Naive thymus-derived CD4-positive, alpha-beta T cell (primary cell): ENCODE data around the gene AOPEP. TPM values are rescaled to one million over a fixed set of nuclear protein-coding genes. Genes with fewer than 3 reads are reported as not detected.

Experiments
- ATAC-seq: fragments of 150-1000 bp; cut with Tn5 transposase; 2 replicates; pipeline ENCODE4 v1.10.0; 2021; ENCODE audit warnings: mild to moderate bottlenecking, moderate library complexity
- CTCF ChIA-PET: fragments of 350-600 bp; sonication (Branson Sonifier 250); formaldehyde crosslinking; loops from one replicate; lab custom pipeline; 2021; ENCODE audit warnings: antibody characterized with exemption; lab: Charles Lee
- POLR2A ChIA-PET: fragments of 350-600 bp; sonication (Branson Sonifier 250); formaldehyde crosslinking; loops from one replicate; lab custom pipeline; 2021; ENCODE audit warnings: antibody characterized with exemption, inconsistent platforms; lab: Charles Lee
- DNase-seq, 9 donors: peaks; one replicate each; pipeline versions ENCODE4 v3.0.0 to v3.0.0-alpha.2; 2020 to 2022; ENCODE audit warnings: mixed read lengths in 1 of 9
- H3K27ac ChIP-seq: one replicate; pipeline ENCODE4 v1.7.0; 2013; ENCODE audit warnings: mild to moderate bottlenecking, low read depth, low read length, moderate library complexity
- H3K27me3 ChIP-seq, 2 donors: one replicate each; pipeline ENCODE4 v1.7.0; 2013; ENCODE audit warnings: low read length in 2 of 2, mild to moderate bottlenecking in 2 of 2, moderate library complexity in 2 of 2; ENCODE audit not compliant: control insufficient read depth in 2 of 2, insufficient read depth in 2 of 2
- H3K36me3 ChIP-seq, 3 experiments: 1 replicate in 2 of 3; 2 replicates in 1 of 3; pipeline ENCODE4 v1.7.0; 2013; ENCODE audit warnings: low read length in 3 of 3, mild to moderate bottlenecking in 3 of 3, moderate library complexity in 1 of 3; ENCODE audit not compliant: insufficient read depth in 3 of 3, control insufficient read depth in 2 of 3
- H3K4me1 ChIP-seq, 2 donors: one replicate each; pipeline ENCODE4 v1.7.0; 2013; ENCODE audit warnings: low read length in 2 of 2, mild to moderate bottlenecking in 2 of 2, moderate library complexity in 1 of 2; ENCODE audit not compliant: control insufficient read depth in 2 of 2, insufficient read depth in 2 of 2
- H3K4me3 ChIP-seq: 2 replicates; pipeline ENCODE4 v1.7.0; 2013; ENCODE audit warnings: mild to moderate bottlenecking, low read length
- H3K9me3 ChIP-seq, 3 experiments: 1 replicate in 2 of 3; 2 replicates in 1 of 3; pipeline ENCODE4 v1.7.0; 2013; ENCODE audit warnings: low read length in 3 of 3; ENCODE audit not compliant: control insufficient read depth in 2 of 3
- H3K27ac Mint-ChIP-seq, 9 donors: one replicate each; pipeline ENCODE4 v1.8.0; 2020 to 2022; ENCODE audit warnings: mixed read lengths in 9 of 9, mild to moderate bottlenecking in 8 of 9, moderate library complexity in 5 of 9, inconsistent platforms in 2 of 9
- H3K27me3 Mint-ChIP-seq, 5 donors: one replicate each; pipeline ENCODE4 v1.8.0; 2021 to 2022; ENCODE audit warnings: mixed read lengths in 5 of 5, mild to moderate bottlenecking in 1 of 5
- H3K36me3 Mint-ChIP-seq, 5 donors: one replicate each; pipeline ENCODE4 v1.8.0; 2020 to 2022; ENCODE audit warnings: mixed read lengths in 5 of 5, mild to moderate bottlenecking in 3 of 5, inconsistent platforms in 1 of 5
- H3K4me1 Mint-ChIP-seq, 7 donors: one replicate each; pipeline ENCODE4 v1.8.0; 2020 to 2022; ENCODE audit warnings: mixed read lengths in 7 of 7, mild to moderate bottlenecking in 3 of 7, inconsistent platforms in 1 of 7
- H3K4me3 Mint-ChIP-seq, 10 donors: one replicate each; pipeline ENCODE4 v1.8.0; 2020 to 2022; ENCODE audit warnings: mild to moderate bottlenecking in 10 of 10, mixed read lengths in 10 of 10, moderate library complexity in 6 of 10, inconsistent platforms in 2 of 10
- H3K9me3 Mint-ChIP-seq, 11 donors: one replicate each; pipeline ENCODE4 v1.8.0; 2020 to 2022; ENCODE audit warnings: mixed read lengths in 11 of 11, mild to moderate bottlenecking in 4 of 11, inconsistent platforms in 1 of 11, moderate library complexity in 1 of 11
- intact Hi-C, 2 donors: fragments of 100-400 bp; cut with micrococcal nuclease; formaldehyde crosslinking; loops; one replicate each; pipeline ENCODE4 v1.15.1; 2023
- polyA plus RNA-seq, 2 donors: library from polyadenylated mRNA; unstranded; fragments of 300-500 nt; fragmentation: Illumina TruSeq; gene quantifications; one replicate each; pipeline ENCODE4 v1.2.3, GENCODE V29; 2021
- total RNA-seq, 6 experiments: library from RNA in 5 of 6; stranded (reverse) in 5 of 6; gene quantifications; 1 replicate in 5 of 6; 2 replicates in 1 of 6; pipeline ENCODE4 v1.2.3 and lab custom pipeline; 2021 to 2026

AOPEP gene
- total and polyA plus RNA-seq, 7 experiments from 2014 or later = 5.7 to 19.0 (median 13.6) TPM

DNA sequence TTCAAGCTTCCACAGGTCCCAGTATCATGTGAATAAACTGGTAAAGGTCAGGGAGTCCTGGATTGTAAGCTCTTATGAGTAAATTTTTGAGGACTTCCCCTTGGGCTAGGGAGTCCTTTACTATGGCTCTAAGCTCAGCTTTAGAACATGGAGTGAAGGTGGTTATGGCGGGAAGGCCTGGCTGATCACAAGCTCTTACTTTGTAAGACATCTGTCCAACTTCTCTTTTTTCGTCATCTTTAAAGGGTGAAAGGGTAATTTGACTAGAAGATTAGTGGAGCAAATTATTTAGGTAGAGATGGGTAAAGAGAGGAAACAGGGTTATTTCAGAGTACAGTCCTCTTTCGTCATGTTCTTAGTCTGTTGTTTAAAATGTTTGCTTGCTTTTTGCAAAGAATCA, 155.4 kb downstream of the AOPEP start:
- no peak overlapping the region for H3K27ac ChIP-seq
- H3K4me3 ChIP-seq = no peak overlapping the region
- Mint-ChIP-seq H3K4me1 (peaks cover 5 to 31% (median 12%) of the 10 kb centered on the region in 7 donors), H3K9me3 (peaks cover 0 to 3% (median 0%) of the 10 kb centered on the region in 11 donors), H3K27me3 (no peaks in the 10 kb centered on the region), H3K36me3 (peaks cover 0 to 3% (median 0%) of the 10 kb centered on the region in 5 donors), H3K4me3 (no peak overlapping the region), H3K27ac (no peak overlapping the region)
- no peaks in the 10 kb centered on the region for H3K9me3 ChIP-seq
- no peak for ATAC-seq
- H3K27me3 ChIP-seq = no peaks in the 10 kb centered on the region
- H3K4me1 ChIP-seq = peaks cover 0 to 5% of the 10 kb centered on the region in 2 donors
- no peak for DNase-seq
- H3K36me3 ChIP-seq = no peaks in the 10 kb centered on the region
- intact Hi-C loops = no loop called here
- ChIA-PET CTCF (no interaction called here), POLR2A (no interaction called here)

- Mint-ChIP-seq H3K9me3 (peaks cover 0 to 3% (median 0%) of the 10 kb centered on the region in 11 donors), H3K27me3 (no peaks in the 10 kb centered on the region), H3K27ac (no peak overlapping the region), H3K36me3 (peaks cover 0 to 5% (median 0%) of the 10 kb centered on the region in 5 donors), H3K4me3 (no peak overlapping the region), H3K4me1 (peaks cover 5 to 28% (median 8%) of the 10 kb centered on the region in 7 donors)
- H3K36me3 ChIP-seq = no peaks in the 10 kb centered on the region
- no peak for ATAC-seq
- peaks cover 0 to 5% of the 10 kb centered on the region in 2 donors for H3K4me1 ChIP-seq
- CTCF ChIA-PET = no interaction called here
- H3K27ac ChIP-seq = no peak overlapping the region
- POLR2A ChIA-PET = no interaction called here
- DNase-seq = no peak
- no peaks in the 10 kb centered on the region for H3K27me3 ChIP-seq
- intact Hi-C loops = no loop called here
- H3K9me3 ChIP-seq = no peaks in the 10 kb centered on the region
- no peak overlapping the region for H3K4me3 ChIP-seq
Measured at GRCh38 chr9:94882966-94883641, 156.6 kb downstream of the AOPEP start.

- Histone ChIP-seq H3K4me3 (no peak overlapping the region), H3K4me1 (no peaks in the 10 kb centered on the region), H3K36me3 (no peaks in the 10 kb centered on the region), H3K27me3 (no peaks in the 10 kb centered on the region), H3K27ac (no peak overlapping the region), H3K9me3 (no peaks in the 10 kb centered on the region)
- ChIA-PET POLR2A (no interaction called here), CTCF (no interaction called here)
- Mint-ChIP-seq H3K27me3 (no peaks in the 10 kb centered on the region), H3K36me3 (peaks cover 4 to 17% (median 13%) of the 10 kb centered on the region in 5 donors), H3K9me3 (peaks cover 0 to 13% (median 7%) of the 10 kb centered on the region in 11 donors), H3K27ac (no peak overlapping the region), H3K4me3 (no peak overlapping the region), H3K4me1 (peaks cover 0 to 10% (median 0%) of the 10 kb centered on the region in 7 donors)
- no peak for DNase-seq
- intact Hi-C loops = no loop called here
- no peak for ATAC-seq
Measured at GRCh38 chr9:94885854-94886447, 159.5 kb downstream of the AOPEP start.

- POLR2A ChIA-PET = no interaction called here
- Mint-ChIP-seq H3K4me3 (no peak overlapping the region), H3K36me3 (peaks cover 4 to 27% (median 22%) of the 10 kb centered on the region in 5 donors), H3K9me3 (peaks cover 0 to 24% (median 15%) of the 10 kb centered on the region in 11 donors), H3K27me3 (no peaks in the 10 kb centered on the region), H3K27ac (no peak overlapping the region), H3K4me1 (peaks cover 0 to 9% (median 0%) of the 10 kb centered on the region in 7 donors)
- CTCF ChIA-PET = no interaction called here
- Histone ChIP-seq H3K36me3 (no peaks in the 10 kb centered on the region), H3K27ac (no peak overlapping the region), H3K27me3 (no peaks in the 10 kb centered on the region), H3K4me1 (no peaks in the 10 kb centered on the region), H3K9me3 (no peaks in the 10 kb centered on the region), H3K4me3 (no peak overlapping the region)
- DNase-seq (no peak), ATAC-seq (no peak)
- intact Hi-C loops = no loop called here
Measured at GRCh38 chr9:94887721-94888120, 161.2 kb downstream of the AOPEP start.

DNA sequence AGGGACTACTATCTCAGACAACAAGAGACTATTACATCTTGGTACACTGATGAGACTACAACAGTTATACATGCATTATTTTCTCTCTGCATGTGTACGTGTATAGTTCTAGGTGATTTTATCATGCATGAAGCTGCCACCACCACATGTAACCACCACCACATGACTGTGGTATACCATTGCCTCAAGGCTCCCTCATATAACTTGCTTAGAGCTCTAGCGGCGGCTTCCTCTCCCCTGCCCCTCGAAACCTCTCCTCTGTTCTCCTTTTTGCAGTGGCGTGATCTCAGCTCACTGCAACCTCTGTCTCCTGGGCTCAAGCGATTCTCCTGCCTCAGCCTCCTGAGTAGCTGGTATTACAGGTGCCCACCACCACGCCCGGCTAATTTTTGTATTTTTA, 162.3 kb downstream of the AOPEP start:
- H3K27ac Mint-ChIP-seq = no peak overlapping the region
- peaks cover 0 to 24% (median 15%) of the 10 kb centered on the region in 11 donors for H3K9me3 Mint-ChIP-seq
- intact Hi-C loops = no loop called here
- H3K4me1 Mint-ChIP-seq = peaks cover 0 to 3% (median 0%) of the 10 kb centered on the region in 7 donors
- Histone ChIP-seq H3K36me3 (no peaks in the 10 kb centered on the region), H3K4me1 (no peaks in the 10 kb centered on the region), H3K27ac (no peak overlapping the region), H3K9me3 (no peaks in the 10 kb centered on the region), H3K4me3 (no peak overlapping the region), H3K27me3 (no peaks in the 10 kb centered on the region)
- ATAC-seq (no peak), DNase-seq (no peak)
- ChIA-PET CTCF (no interaction called here), POLR2A (no interaction called here)
- H3K36me3 Mint-ChIP-seq = peaks cover 4 to 24% (median 22%) of the 10 kb centered on the region in 5 donors
- H3K27me3 Mint-ChIP-seq = no peaks in the 10 kb centered on the region
- H3K4me3 Mint-ChIP-seq = no peak overlapping the region

GRCh38 chr9:94889628-94890027, 163.1 kb downstream of the AOPEP start:
- ChIA-PET CTCF (no interaction called here), POLR2A (no interaction called here)
- H3K27ac Mint-ChIP-seq = no peak overlapping the region
- peaks cover 0 to 9% (median 0%) of the 10 kb centered on the region in 7 donors for H3K4me1 Mint-ChIP-seq
- Histone ChIP-seq H3K27me3 (no peaks in the 10 kb centered on the region), H3K36me3 (no peaks in the 10 kb centered on the region), H3K4me1 (no peaks in the 10 kb centered on the region), H3K4me3 (no peak overlapping the region), H3K27ac (no peak overlapping the region), H3K9me3 (no peaks in the 10 kb centered on the region)
- no peak for DNase-seq
- H3K27me3 Mint-ChIP-seq = no peaks in the 10 kb centered on the region
- H3K9me3 Mint-ChIP-seq = peaks cover 0 to 24% (median 15%) of the 10 kb centered on the region in 11 donors
- no peak for ATAC-seq
- intact Hi-C loops = no loop called here
- no peak overlapping the region for H3K4me3 Mint-ChIP-seq
- peaks cover 4 to 24% (median 22%) of the 10 kb centered on the region in 5 donors for H3K36me3 Mint-ChIP-seq
